Upper lobe of left lung (tissue), 4 donors: ENCODE results near the gene PLA2G4D.

ENCODE experiments used
- CTCF ChIP-seq, 6 experiments: fragments of 450-650 bp in 4 of 6; fragments of 200-600 bp in 2 of 6; sonication (generic) in 2 of 6; IDR thresholded peaks; one replicate each; pipeline ENCODE4 v1.5.1; 2016 to 2019; ENCODE audit warnings: antibody characterized with exemption in 6 of 6
- POLR2A ChIP-seq, 4 donors: fragments of 450-650 bp; IDR thresholded peaks; one replicate each; pipeline ENCODE4 v1.5.1; 2016 to 2017; ENCODE audit warnings: antibody characterized with exemption in 4 of 4, mild to moderate bottlenecking in 2 of 4

GRCh38 chr15:42131006-42131405, 36.6 kb upstream of the PLA2G4D start:
- no peak for TF ChIP-seq CTCF (IDR thresholded peaks at IDR 0.05)
- TF ChIP-seq POLR2A (IDR thresholded peaks at IDR 0.05) = no peak
